ENCODE measurements around the gene PDE5A.

- TF ChIP-seq, protein P1, sequence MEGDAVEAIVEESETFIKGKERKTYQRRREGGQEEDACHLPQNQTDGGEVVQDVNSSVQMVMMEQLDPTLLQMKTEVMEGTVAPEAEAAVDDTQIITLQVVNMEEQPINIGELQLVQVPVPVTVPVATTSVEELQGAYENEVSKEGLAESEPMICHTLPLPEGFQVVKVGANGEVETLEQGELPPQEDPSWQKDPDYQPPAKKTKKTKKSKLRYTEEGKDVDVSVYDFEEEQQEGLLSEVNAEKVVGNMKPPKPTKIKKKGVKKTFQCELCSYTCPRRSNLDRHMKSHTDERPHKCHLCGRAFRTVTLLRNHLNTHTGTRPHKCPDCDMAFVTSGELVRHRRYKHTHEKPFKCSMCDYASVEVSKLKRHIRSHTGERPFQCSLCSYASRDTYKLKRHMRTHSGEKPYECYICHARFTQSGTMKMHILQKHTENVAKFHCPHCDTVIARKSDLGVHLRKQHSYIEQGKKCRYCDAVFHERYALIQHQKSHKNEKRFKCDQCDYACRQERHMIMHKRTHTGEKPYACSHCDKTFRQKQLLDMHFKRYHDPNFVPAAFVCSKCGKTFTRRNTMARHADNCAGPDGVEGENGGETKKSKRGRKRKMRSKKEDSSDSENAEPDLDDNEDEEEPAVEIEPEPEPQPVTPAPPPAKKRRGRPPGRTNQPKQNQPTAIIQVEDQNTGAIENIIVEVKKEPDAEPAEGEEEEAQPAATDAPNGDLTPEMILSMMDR (IDR thresholded peaks at IDR 0.05; ENCODE audit: extremely low read depth in 1 of 2, insufficient read depth in 1 of 2, low read depth in 1 of 2, low read length in 2 of 2), result no peak
- TF ChIP-seq EZH2 (IDR thresholded peaks at IDR 0.05; ENCODE audit: borderline replicate concordance, low read depth, low read length, severe bottlenecking) (no peak), POLR2A (IDR thresholded peaks at IDR 0.05; ENCODE audit: low read depth, low read length) (no peak)
These were observed 118.0 kb downstream of the PDE5A start for GRCh38 chr4:119510395-119511149.
